ENCODE results near the gene KIAA1549.

KIAA1549 gene

GRCh38 chr7:138974675-138975292 lies 6.4 kb downstream of the KIAA1549 start:
- no peak for DNase-seq

- no peak for DNase-seq
Observed at GRCh38 chr7:138974103-138974502, 7.1 kb downstream of the KIAA1549 start.

- DNase-seq: no peak
Observed at GRCh38 chr7:138970952-138971351, 10.2 kb downstream of the KIAA1549 start.

GRCh38 chr7:138970446-138970845 lies 10.7 kb downstream of the KIAA1549 start:
- no peak for DNase-seq

- no peak for DNase-seq
Observed at GRCh38 chr7:138967159-138967558, 14.0 kb downstream of the KIAA1549 start.

- no peak for DNase-seq
Observed at GRCh38 chr7:138964624-138965436, 16.4 kb downstream of the KIAA1549 start.

GRCh38 chr7:138963675-138964074 lies 17.5 kb downstream of the KIAA1549 start:
- DNase-seq: no peak

GRCh38 chr7:138962561-138963270 lies 18.5 kb downstream of the KIAA1549 start:
- DNase-seq: no peak

- DNase-seq: no peak
Observed at GRCh38 chr7:138961159-138961558, 20.0 kb downstream of the KIAA1549 start.

- no peak for DNase-seq
Observed at GRCh38 chr7:138958391-138958956, 22.7 kb downstream of the KIAA1549 start.

GRCh38 chr7:138957753-138958390 lies 23.3 kb downstream of the KIAA1549 start:
- DNase-seq: no peak

- DNase-seq: no peak
Observed at GRCh38 chr7:138957217-138957616, 24.0 kb downstream of the KIAA1549 start.

GRCh38 chr7:138954545-138955475 lies 26.4 kb downstream of the KIAA1549 start:
- no peak for DNase-seq

- no peak for DNase-seq
Observed at GRCh38 chr7:138952791-138953190, 28.4 kb downstream of the KIAA1549 start.

- no peak for DNase-seq
Observed at GRCh38 chr7:138951953-138952352, 29.2 kb downstream of the KIAA1549 start.

- no peak for DNase-seq
Observed at GRCh38 chr7:138949421-138950088, 31.6 kb downstream of the KIAA1549 start.

- no peak for DNase-seq
Observed at GRCh38 chr7:138948403-138948802, 32.8 kb downstream of the KIAA1549 start.

- DNase-seq: no peak
Observed at GRCh38 chr7:138945821-138946220, 35.4 kb downstream of the KIAA1549 start.

- DNase-seq: no peak
Observed at GRCh38 chr7:138945154-138945553, 36.0 kb downstream of the KIAA1549 start.

- DNase-seq: no peak
Observed at GRCh38 chr7:138944592-138944991, 36.6 kb downstream of the KIAA1549 start.

- DNase-seq: no peak
Observed at GRCh38 chr7:138943061-138943460, 38.1 kb downstream of the KIAA1549 start.
